Prostate gland (tissue), 2 donors: ENCODE results near the gene SLC13A3.

Source experiments
- POLR2A ChIP-seq: fragments of 450-650 bp; IDR thresholded peaks from one replicate; pipeline ENCODE4 v1.6.1; 2016; ENCODE audit warnings: antibody characterized with exemption, mild to moderate bottlenecking
- POLR2AphosphoS5 ChIP-seq: sonication (generic); formaldehyde crosslinking; IDR thresholded peaks from one replicate; pipeline ENCODE4 v1.6.1; 2017; ENCODE audit warnings: antibody characterized with exemption
- TF ChIP-seq, protein P1 (sequence below), 4 experiments: fragments of 200-600 bp in 2 of 4; fragments of 450-650 bp in 2 of 4; sonication (generic) in 2 of 4; IDR thresholded peaks; 1 replicate in 3 of 4; 2 replicates in 1 of 4; pipeline ENCODE4 v1.5.1; 2016 to 2019; ENCODE audit warnings: antibody characterized with exemption in 4 of 4, mild to moderate bottlenecking in 2 of 4, moderate library complexity in 2 of 4

DNA sequence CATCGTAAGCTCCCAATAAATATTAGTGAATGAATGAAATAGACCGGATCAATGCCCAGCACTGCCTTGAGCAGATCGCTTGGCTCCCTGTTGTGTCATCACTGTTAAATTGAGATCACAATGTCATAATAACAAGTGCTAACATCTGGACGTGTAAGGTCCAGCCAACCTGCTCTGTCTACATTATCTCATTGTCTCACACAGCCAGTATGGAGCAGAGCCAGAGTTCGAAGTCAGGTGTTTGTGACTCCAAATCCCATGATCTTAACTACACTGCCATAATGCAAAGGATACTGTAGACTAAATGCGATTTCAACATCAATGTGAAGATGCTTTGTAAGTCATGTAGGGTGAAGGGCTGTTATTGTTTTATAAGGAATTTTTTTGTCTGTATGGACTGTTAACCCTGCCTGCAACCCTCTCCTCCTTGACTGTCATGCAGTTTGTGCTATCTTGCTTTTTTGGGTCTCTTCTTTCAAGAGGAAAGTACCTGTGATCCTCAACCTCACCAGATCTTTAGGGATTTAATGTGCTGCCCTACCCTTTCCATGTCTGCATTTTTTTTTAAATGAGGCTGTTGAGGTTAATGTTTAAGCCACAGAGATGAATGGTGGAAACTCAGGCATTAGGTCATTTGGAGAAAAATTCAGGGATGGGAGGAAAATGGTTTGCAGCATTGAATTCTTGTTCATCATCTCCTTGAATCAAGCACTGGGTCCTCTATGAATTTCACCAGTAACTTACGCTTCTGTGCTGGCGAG is 51.9 kb downstream of the SLC13A3 start:
- no peak for TF ChIP-seq POLR2AphosphoS5
- TF ChIP-seq, protein P1, sequence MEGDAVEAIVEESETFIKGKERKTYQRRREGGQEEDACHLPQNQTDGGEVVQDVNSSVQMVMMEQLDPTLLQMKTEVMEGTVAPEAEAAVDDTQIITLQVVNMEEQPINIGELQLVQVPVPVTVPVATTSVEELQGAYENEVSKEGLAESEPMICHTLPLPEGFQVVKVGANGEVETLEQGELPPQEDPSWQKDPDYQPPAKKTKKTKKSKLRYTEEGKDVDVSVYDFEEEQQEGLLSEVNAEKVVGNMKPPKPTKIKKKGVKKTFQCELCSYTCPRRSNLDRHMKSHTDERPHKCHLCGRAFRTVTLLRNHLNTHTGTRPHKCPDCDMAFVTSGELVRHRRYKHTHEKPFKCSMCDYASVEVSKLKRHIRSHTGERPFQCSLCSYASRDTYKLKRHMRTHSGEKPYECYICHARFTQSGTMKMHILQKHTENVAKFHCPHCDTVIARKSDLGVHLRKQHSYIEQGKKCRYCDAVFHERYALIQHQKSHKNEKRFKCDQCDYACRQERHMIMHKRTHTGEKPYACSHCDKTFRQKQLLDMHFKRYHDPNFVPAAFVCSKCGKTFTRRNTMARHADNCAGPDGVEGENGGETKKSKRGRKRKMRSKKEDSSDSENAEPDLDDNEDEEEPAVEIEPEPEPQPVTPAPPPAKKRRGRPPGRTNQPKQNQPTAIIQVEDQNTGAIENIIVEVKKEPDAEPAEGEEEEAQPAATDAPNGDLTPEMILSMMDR (IDR thresholded peaks at IDR 0.05), result no peak
- no peak for TF ChIP-seq POLR2A
